ENCODE data around the gene CLEC1B.

DNA sequence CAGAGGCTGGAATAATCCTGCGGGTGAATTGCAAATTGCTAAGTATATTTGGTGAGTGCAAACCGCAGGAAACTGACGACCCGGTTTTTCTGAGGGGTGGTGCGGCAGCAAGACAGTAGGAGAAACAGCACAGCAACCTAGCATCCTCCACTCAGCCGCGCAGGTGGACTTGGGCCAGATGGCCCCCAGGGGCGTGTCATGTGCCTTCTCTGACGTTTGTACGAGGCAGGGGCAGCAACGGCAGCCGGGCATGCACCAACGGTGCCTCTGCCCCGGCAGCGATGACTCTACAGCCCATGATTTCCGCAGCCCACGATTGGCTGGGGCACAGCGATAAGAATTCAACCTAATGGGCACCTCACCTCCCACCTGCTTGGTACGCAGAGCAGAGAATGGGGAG, 55.7 kb downstream of the CLEC1B start:
- TF ChIP-seq ATF3 (IDR thresholded peaks at IDR 0.05) (no peak), POLR2A (IDR thresholded peaks at IDR 0.05; ENCODE audit: borderline replicate concordance, extremely low read depth, insufficient read depth, insufficient read length) (no peak), CTCF (IDR thresholded peaks at IDR 0.05 in 2 of 3, conservative IDR thresholded peaks at IDR 0.05 in 1 of 3; ENCODE audit: borderline replicate concordance in 1 of 3, insufficient read depth in 1 of 3, low read depth in 2 of 3, low read length in 2 of 3) (no peak)

Data from HCT116 (cell line).